G401 (cell line): ENCODE results near the gene ERMARD. TPM values are rescaled to one million over a fixed set of nuclear protein-coding genes. Genes with fewer than 3 reads are reported as not detected.

Experiments
- DNase-seq: peaks from one replicate; pipeline ENCODE4 v3.0.0-alpha.2; 2015; ENCODE audit warnings: low spot score
- in situ Hi-C: cut with HindIII; loops from 2 replicates; pipeline ENCODE4 v1.10.0; 2016; ENCODE audit warnings: low sequenced_read_pairs, mixed read lengths
- total RNA-seq: library from RNA; depleted of rRNA; stranded (reverse); fragments of >200 nt; shearing (Covaris generic); gene quantifications from 2 replicates; pipeline ENCODE4 v1.2.3, GENCODE V29; 2014

ERMARD gene
- total RNA-seq, 1 experiment from 2014 or later: 26.2 TPM

DNA sequence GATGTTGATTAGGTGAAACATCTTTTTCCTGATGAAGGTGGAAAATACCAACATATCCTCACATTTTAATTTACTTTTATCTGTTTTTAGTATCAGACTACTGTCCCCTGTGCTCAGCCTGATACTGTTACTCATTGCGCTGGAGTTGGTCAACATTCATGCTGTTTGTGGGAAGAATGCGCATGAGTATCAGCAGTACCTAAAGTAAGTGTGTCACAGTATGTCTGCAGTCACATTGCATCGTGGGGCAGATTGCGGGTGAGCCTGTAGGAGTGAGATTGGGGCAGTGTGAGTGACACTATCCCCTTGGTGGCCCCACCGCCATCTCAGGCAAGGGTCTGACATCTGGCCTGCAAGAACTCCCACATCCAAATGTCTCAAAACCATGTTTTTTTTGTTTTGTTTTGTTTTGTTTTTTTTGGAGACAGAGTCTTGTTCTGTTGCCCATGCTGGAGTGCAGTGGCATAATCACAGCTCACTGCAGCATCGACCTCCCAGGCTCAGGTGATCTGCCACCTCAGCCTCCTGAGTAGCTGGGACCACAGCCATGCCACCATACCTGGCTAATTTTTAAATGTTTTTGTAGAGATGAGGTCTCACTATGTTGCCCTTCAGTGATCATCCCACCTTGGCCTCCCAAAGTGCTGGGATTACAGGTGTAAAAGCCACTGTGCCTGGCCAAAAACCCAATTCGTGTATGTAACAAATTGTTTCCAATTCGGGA lies 27.8 kb downstream of the ERMARD start:
- no peak for DNase-seq
- in situ Hi-C loops: no loop called here

DNA sequence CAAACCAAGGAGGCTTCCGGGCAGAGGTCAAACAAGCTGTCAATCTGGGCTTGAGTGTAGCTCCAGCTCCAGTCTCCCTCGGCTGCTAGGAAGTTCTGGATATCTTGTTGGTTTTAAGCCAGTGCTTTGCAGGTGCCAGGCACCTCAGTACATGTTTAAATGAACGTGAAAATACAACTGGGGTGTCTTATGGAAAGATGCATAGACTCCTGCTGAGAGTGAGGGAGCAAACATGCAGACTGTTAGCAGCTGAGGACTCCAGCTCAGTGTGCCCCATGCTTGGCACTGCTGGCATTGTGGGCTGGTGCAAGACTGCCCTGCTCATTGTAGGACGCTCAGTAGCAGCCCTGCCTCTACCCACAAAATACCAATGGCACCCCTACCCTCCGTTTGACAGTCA lies 28.5 kb downstream of the ERMARD start:
- no peak for DNase-seq
- in situ Hi-C loops: no loop called here

DNA sequence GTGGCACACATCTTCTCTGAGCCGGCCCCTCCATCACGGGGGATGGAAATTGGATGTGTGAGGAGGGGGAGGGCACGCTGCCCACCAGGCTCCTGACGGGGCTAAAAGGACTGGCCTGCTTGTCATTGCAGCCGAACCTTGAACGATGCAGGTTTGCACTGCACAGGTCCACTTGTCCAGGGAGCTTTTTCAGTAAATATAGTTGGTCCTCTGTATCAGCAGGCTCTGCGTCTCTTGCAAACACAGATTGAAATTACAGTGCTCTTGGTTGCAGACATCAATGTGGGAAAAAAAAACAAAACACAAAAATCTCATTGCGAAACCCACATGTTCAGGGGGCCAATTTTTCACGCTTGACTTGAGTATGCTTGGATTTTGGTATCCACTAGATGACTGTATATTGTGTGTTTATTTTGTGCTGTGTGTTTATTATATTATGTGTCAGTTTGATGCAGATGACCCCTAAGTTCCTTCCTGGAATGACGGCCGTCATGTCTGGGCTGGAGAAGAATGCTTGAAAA lies 29.2 kb downstream of the ERMARD start:
- DNase-seq: no peak
- in situ Hi-C loops: no loop called here

DNA sequence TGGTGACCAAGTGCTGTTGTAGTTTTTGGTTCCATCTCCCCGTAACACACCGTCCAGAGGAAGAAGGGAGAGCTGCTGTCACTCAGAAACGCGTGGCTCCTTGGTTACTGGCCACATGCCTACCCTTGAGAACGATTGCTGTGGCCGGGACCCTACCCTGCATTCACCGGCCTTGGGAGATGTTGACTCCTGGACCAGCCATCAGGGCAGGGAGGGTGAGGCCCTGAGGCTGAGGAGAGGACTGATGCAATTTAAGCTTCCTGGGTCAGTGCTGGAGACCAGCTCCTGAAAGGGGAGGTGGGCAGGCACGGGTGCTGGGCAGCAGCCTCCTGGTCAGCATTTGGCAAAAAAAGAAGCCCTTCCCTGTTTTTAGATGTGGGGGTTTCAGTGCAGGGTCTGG lies 31.5 kb downstream of the ERMARD start:
- no peak for DNase-seq
- in situ Hi-C loops: no loop called here

DNA sequence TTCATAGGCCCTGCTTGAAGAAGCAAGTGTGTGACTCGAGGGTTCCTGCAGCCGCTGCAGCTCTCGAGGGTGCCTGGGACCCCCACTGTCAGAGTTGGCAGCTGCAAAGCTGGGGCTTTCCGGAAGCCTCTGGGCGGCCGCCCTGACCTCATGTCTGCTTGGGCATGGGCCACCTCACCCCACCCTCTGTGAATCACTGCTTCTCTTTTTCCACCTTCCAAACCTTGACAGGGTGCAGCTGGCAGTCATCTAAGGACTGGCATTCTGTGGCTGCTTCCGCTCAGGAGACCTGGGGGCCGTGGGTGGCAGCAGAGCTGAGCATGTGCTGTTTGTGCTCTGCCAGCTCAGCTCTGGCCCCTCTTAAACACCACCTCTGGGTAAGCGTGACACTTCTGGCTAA lies 32.0 kb downstream of the ERMARD start:
- in situ Hi-C loops: no loop called here
- no peak for DNase-seq

DNA sequence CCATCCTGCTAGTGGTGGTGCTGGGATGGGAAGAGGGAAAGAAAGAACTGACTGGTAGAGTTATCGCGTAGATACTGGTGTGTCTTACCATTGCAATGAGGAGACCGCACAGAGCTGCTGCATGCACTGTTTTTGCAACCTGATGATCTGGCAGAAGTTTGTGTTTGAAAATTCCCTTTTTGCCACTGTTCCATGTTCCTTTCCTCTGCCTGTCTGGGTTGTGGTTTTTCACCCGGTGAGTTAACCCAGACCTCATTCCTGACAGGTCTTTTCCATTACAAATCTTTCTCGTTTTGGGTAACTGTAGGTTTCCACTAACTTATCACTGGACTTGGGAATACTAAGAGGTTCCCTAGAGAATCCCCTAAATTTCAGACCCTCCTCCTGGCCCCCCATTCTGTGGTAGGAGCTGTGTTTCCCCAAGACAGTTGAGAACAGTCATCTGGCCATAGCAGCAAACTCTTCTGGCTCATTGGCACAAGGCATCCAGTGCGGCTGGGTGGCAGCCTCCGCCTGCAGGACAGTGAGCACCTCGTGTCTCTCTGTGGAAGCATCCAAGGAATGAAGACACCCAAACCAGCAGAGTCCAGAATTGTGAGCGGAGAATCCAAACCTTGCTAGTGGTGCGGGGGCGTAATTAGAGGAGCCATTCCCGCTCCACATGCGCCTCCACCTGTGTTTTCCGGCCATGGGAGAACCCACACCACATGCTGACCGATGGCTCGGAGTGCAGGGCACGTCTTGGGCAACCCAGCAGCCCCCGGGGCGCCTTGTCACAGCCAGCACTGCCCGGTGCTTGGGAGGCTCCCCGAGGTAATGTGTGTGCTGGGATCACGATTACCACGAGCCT lies 32.8 kb downstream of the ERMARD start:
- no peak for DNase-seq
- in situ Hi-C loops: no loop called here

DNA sequence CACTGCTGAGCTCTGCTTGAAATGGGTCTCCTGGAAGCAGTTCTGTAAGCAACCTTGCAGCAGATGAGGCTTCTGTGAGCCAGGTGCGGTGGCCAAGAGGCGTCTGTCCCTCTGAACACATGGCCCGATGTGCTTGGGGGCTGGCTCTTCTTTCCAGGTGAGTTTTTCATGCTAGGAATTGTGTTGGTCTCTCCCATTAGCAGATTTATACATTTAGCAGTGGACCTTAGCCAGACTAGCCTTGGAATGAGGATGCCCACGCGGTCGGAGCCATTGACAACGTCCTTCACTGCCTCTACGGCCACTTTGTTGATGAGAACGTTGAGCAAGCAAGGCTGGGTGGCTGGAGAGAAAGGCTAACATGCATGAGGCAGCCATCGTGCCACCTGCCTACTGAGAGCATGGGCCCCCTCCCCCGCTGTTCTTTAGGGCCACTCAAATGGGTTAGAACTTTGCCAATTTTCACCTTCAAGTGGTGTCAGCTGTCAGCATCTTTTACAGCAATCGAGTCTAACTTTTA lies 33.5 kb downstream of the ERMARD start:
- in situ Hi-C loops: no loop called here
- DNase-seq: no peak

DNA sequence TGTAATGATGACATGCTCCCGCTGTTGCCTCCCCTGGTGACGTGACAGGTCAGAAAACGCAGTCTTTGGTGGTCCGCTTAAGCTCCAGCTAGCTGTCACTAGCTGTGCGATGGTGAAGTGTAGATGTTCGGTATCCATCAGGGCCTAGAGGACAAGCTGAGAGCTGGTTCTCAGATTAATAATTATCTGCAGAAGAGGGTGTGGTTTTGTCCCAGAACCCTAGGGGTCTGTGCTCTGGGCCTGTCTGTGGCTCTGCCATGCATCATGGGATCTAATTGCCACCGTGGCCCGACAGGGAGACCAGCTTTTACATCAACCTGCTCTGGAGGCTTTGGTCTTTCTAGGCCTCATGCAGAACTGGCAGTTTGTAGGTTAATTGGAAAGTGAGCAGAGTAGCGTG lies 34.1 kb downstream of the ERMARD start:
- in situ Hi-C loops: no loop called here

DNA sequence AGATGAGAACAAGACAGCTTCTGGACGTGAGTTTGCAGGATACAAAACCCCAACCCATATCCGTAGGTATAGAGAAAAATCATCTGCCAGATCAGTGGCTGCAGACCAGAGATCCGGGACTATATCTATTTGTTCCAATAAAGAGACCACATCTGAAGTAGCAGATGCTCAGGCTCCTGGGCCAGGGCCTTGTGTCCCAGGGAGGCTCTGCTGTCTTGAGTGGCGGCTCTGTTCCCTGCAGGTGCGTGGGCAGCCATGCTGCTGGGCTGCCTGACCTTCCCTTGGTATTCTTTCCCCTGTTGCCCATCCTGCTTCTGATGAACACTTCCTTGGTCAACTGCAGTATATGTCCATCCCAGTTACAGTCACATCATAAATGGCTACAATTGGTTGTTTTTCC lies 34.9 kb downstream of the ERMARD start:
- in situ Hi-C loops: no loop called here
- DNase-seq: no peak

More for the DNA sequence above, 34.1 kb downstream of the ERMARD start:
- no peak for DNase-seq

DNA sequence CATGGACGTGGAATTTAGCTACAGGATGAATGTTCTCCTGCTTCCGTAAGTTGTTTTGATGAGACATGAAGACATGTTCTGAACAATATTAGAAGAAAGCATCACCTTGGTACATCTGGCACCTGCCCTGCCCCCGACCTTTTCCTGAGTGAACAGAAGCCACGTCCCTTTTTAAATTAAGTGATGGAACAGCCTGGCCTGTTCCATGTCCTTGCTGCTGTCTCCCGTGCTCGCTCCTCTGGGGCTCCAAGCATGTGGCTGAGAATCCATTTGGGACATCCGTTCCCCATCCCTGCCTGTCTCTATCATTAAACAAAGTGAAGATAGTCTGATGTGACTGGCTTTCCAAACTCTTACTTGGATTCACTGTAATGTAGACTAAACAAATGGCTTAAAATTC lies 36.4 kb downstream of the ERMARD start:
- DNase-seq: no peak
- in situ Hi-C loops: no loop called here

DNA sequence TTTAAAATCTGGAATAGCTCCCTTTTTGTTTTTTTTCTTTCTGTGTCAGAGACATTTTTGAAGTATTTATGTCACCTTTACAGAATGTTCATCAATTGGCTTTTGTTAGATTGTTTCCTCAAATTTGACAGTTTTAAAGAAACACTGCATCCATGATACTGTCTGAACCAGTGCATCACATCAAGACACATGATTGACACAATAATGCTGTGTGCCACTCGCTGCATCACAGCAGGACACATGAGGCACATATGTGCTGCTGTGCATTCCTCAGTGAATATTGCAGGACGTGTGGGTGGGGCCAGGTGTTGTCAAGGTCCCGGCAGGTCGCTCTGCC lies 37.4 kb downstream of the ERMARD start:
- in situ Hi-C loops: no loop called here
- DNase-seq: no peak

DNA sequence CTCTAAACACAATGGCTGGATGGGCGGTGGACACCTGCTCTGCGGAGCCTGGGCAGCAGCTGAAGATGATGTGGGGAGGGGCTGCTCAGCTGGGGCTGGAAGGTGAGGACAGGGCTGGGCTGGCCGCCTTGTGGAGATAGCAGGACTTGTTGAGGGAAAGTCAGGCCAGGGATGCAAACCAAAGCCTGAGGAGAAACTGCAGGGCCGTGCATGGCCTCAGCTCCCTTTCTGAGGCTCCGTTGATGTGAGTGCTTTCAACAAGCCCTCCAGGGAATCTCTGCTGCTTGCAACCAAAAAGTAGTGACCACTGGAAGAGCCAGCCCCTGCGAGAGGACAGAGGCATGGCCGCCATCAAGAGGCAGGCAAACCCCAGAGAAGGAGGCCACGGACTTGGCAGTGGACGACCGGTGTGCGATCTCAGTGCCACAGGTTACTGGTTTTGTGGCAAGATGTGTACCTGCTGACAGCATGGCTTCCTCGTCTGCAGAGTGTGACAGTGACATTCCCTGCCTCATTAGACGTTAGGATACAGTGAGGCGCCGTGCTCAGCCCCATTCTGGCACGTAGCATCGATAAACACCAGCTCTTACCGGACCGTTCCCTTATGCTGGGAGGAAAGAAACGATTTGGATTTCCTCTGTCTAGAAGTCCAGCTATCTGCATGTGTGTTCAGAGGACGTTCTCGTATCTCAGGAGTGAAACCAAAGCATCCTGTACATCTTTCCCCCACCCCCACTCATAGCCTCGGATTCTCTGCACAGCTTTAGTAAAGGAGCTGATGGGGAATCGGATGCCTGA lies 37.9 kb downstream of the ERMARD start:
- DNase-seq: no peak
- in situ Hi-C loops: no loop called here

DNA sequence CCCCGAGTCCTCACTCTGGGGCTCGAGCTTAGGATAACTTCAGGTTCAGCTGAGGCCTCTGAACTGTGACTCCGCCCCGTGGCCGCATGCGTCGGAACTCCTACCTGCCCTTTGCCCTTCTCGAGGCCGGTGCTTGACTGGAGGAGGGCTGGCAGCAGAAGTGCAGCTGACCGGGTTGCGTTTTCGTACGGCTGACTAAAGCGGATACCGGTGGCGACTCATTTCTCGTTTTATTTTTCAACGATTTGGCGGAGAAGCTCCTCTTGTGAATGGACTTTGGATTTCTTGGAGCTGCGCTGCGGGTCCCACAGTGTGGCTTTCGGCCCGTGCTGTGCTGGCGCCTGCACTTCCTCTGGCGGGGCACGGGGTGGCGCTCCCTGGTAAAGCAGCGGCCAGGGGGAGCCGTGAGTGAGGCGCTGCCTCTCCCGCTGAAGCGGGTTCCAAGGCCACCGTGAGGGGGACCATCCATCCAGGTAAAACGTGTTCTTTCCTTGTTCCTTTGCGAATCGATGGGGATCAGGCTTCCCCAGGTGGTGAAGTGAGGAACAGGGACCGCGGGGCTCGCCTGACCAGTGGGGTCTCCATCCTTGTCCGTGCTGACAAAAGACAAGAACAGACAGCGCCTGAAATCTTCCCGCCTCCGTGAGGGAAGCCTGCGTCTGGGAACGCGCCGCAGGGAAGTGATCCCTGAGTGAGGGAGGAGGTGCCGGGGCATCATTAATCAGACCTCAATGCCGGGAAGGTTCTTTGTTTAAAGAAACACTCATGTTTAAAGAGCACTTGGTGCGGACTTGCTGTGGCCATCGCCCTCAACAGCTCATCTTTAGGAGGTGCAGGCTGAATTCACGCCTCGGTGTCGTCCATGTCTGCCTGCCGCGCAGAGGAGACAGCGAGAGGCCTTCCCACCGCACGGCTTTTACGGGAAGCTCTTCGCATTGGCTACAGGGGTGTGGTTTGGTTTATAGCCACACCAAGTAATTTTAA lies 38.8 kb downstream of the ERMARD start:
- in situ Hi-C loops: no loop called here
- DNase-seq: peak; percentile 83

DNA sequence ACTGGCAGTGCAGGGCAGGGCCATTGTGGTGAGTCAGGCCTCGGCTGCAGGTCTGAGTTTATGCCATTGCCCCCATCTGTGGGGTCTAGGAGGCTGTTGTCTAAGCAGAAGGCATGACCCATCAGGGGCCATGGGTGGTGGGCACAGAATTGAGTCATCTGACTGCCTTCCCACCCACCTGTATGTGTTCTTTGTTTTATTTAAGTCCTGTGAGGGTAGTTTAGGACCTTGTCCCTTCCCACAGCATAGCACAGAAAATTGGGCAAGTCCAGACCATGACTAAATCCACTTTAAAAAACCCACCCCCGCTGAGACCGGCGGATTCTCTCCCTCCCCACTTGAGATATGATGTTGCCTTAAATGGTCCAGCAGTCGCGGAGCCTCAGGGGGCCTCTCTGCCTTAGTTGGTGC lies 40.3 kb downstream of the ERMARD start:
- no peak for DNase-seq
- in situ Hi-C loops: no loop called here

DNA sequence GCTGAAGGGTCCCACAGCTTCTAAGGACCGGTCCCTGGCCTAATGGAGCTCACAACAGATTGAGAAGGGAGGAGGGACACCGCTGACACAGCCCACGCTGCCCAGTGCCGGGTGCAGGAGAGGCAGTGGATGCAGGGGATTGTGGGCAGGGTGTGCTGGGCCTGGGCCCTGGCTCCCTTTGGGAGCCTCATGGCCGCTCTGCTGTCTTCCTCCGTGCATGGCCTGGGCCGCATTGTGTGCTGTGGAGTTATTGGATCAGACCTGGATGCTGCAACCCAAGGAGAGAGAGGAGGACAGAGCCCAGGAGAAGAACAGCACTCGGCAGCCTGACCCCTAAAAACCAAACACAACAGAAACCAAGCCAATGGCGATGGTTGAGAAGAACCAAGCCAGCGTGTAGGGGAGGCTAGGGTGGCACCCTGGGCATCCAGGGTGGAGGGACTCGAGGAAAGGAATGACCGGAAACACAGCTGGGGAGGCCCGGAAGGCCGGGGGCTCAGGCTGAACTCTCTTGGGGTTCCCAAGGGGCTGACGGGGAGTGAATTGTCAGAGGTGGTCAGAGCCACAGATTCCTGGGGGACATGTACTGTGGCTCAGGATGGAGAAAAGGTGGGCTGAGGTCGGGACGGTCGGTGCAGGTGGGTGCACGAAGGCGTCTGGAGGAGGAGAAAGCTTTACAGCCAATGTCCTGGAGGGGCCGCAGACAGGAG lies 41.0 kb downstream of the ERMARD start:
- no peak for DNase-seq
- in situ Hi-C loops: no loop called here

DNA sequence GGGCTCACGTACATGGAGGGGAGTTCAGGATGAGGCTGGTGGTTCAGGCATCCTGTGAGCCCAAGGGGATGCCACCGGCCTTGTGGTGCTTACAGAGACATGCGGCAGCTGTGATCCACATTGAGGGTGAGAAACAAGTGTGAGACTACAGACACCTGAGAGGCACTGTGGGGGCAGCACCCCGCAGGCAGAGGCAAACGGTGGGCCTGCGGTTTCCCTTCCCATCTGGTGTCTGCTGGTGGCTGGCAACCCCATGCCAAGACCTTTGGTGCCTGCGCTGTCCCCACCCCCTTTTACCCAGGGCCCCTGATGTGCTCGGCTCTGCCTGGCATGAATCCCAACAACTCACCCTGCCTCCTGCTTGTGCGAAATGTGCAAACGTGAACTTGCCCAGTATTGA lies 42.0 kb downstream of the ERMARD start:
- no peak for DNase-seq
- in situ Hi-C loops: no loop called here

DNA sequence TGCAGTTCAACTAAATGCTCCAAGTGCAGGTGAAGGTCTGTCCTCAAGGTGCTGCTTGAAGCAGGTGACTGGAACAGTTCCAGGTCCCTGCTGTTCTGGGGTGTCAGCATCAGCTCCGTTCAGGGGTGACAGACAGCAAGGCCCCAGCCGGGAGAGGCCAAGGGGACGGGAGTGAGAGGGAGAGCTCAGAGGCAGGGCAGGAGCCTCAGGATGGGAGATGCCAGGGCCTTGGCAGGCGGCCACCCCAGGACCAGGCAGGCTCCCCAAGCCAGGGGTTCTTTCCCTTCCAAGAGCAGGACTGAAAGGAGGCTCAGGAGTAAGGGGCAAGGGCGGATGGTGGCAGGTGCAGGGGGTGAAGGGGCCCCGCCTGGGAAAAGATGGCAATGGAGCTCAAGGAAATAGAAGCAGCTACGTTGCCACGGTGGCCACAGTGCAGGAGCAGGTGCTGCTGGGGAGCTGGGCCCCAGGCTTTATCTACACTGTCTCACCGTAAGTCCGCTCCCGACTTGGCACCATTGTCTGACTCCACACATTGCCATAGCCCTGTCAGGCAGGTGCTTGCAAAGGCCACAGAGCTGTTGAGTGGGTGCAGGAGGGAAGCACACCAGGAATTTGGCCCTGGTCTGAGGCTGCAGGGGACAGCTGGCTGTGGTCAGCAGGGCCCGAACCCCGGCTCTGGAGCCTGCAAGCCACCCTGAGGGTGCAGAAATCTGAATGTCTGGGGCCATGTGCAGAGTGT lies 43.1 kb downstream of the ERMARD start:
- in situ Hi-C loops: no loop called here
- no peak for DNase-seq
